ENCODE measurements around the gene OAS3. TPM values are rescaled to one million over a fixed set of nuclear protein-coding genes. Genes with fewer than 3 reads are reported as not detected.
A peak's percentile ranks its signal among the peaks of the same experiment; 100 is the strongest.

The OAS3 gene
- total and polyA plus RNA-seq, 4 donors: 3.8 to 9.5 (median 5.4) TPM

DNA sequence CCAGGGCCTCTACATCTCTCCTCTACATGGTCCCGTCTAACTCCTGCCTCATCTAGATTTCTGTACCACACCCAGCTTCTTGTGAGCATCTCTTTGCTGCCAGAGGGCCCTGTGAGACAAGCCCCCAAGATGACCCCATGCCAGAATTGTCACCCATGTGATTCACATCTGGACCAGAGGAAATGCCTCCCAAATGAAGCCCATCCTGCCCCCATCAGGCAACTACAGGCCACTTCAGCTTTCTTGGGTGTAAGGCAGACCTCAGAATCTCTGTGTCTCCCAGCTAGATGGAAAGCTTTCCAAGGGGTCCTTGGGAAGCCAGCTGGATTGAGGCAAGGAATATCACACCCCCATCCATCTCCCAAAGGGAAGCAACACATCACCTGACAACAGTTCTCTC is 9.3 kb upstream of the OAS3 start:
- H3K36me3 ChIP-seq (ENCODE audit: control insufficient read depth in 4 of 4, insufficient read depth in 3 of 4, low read depth in 1 of 4, low read length in 3 of 4): no peaks in the 10 kb centered on the region
- no peak overlapping the region for H3K4me3 ChIP-seq (ENCODE audit: low read depth in 1 of 3, low read length in 3 of 3)
- H3K27me3 ChIP-seq (ENCODE audit: control insufficient read depth in 4 of 4, insufficient read depth in 4 of 4, low read length in 3 of 4): no peaks in the 10 kb centered on the region
- no peak overlapping the region for H3K9ac ChIP-seq (ENCODE audit: low read depth in 1 of 2, low read length in 2 of 2)
- no peak for DNase-seq (ENCODE audit: low spot score)
- TF ChIP-seq RAD21 (IDR thresholded peaks at IDR 0.05): peak in 1 of 2 donors; percentile 28
- no peak for TF ChIP-seq TAF1 (conservative IDR thresholded peaks at IDR 0.05)
- no peak overlapping the region for H3K27ac ChIP-seq (ENCODE audit: low read depth in 1 of 2, low read length in 2 of 2)
- WGBS: 96% methylated on average over 1 of the region's 1 CpG
- peaks cover 3 to 9% (median 6%) of the 10 kb centered on the region in 4 donors for H3K4me1 ChIP-seq (ENCODE audit: control insufficient read depth in 4 of 4, insufficient read depth in 4 of 4, low read length in 3 of 4)
- no peaks in the 10 kb centered on the region for H3K9me3 ChIP-seq (ENCODE audit: control insufficient read depth in 4 of 4, low read length in 3 of 4)

DNA sequence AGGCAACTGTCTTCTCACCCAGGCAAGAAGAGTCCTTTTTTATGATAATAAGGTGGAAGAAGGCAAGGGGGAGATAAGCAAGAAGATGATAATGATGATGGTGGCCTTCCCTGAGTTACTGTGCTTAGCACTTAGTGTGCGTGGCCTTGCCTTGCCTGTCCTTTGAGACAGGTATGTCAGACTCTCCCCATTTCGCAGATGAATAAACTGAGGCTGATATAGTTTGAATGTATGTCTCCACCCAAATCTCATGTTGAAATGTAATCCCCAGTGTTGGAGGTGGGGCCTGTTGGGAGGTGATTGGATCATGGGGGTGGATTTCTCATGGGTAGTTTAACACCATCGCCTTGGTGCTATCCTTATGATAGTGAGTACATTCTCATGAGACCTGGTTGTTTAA is 8.6 kb upstream of the OAS3 start:
- Histone ChIP-seq H3K9me3 (ENCODE audit: control insufficient read depth in 4 of 4, low read length in 3 of 4) (no peaks in the 10 kb centered on the region), H3K9ac (ENCODE audit: low read depth in 1 of 2, low read length in 2 of 2) (no peak overlapping the region), H3K36me3 (ENCODE audit: control insufficient read depth in 4 of 4, insufficient read depth in 3 of 4, low read depth in 1 of 4, low read length in 3 of 4) (no peaks in the 10 kb centered on the region), H3K4me3 (ENCODE audit: low read depth in 1 of 3, low read length in 3 of 3) (no peak overlapping the region), H3K27ac (ENCODE audit: low read depth in 1 of 2, low read length in 2 of 2) (no peak overlapping the region), H3K4me1 (ENCODE audit: control insufficient read depth in 4 of 4, insufficient read depth in 4 of 4, low read length in 3 of 4) (peaks cover 2 to 5% (median 5%) of the 10 kb centered on the region in 4 donors), H3K27me3 (ENCODE audit: control insufficient read depth in 4 of 4, insufficient read depth in 4 of 4, low read length in 3 of 4) (no peaks in the 10 kb centered on the region)
- WGBS: 96% methylated on average over 3 of the region's 3 CpGs
- TF ChIP-seq RXRA (IDR thresholded peaks at IDR 0.05) (no peak), FOXA1 (IDR thresholded peaks at IDR 0.05) (no peak), JUND (IDR thresholded peaks at IDR 0.05) (no peak), HNF4A (conservative IDR thresholded peaks at IDR 0.05) (no peak), TAF1 (conservative IDR thresholded peaks at IDR 0.05) (no peak), RAD21 (IDR thresholded peaks at IDR 0.05) (no peak), EGR1 (IDR thresholded peaks at IDR 0.05; ENCODE audit: low read depth in 2 of 2) (no peak), HNF4G (IDR thresholded peaks at IDR 0.05) (no peak)
- TF ChIP-seq, protein P1, sequence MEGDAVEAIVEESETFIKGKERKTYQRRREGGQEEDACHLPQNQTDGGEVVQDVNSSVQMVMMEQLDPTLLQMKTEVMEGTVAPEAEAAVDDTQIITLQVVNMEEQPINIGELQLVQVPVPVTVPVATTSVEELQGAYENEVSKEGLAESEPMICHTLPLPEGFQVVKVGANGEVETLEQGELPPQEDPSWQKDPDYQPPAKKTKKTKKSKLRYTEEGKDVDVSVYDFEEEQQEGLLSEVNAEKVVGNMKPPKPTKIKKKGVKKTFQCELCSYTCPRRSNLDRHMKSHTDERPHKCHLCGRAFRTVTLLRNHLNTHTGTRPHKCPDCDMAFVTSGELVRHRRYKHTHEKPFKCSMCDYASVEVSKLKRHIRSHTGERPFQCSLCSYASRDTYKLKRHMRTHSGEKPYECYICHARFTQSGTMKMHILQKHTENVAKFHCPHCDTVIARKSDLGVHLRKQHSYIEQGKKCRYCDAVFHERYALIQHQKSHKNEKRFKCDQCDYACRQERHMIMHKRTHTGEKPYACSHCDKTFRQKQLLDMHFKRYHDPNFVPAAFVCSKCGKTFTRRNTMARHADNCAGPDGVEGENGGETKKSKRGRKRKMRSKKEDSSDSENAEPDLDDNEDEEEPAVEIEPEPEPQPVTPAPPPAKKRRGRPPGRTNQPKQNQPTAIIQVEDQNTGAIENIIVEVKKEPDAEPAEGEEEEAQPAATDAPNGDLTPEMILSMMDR (IDR thresholded peaks at IDR 0.05; ENCODE audit: low read depth, low read length, missing input control): no peak
- TF ChIP-seq, protein P2, sequence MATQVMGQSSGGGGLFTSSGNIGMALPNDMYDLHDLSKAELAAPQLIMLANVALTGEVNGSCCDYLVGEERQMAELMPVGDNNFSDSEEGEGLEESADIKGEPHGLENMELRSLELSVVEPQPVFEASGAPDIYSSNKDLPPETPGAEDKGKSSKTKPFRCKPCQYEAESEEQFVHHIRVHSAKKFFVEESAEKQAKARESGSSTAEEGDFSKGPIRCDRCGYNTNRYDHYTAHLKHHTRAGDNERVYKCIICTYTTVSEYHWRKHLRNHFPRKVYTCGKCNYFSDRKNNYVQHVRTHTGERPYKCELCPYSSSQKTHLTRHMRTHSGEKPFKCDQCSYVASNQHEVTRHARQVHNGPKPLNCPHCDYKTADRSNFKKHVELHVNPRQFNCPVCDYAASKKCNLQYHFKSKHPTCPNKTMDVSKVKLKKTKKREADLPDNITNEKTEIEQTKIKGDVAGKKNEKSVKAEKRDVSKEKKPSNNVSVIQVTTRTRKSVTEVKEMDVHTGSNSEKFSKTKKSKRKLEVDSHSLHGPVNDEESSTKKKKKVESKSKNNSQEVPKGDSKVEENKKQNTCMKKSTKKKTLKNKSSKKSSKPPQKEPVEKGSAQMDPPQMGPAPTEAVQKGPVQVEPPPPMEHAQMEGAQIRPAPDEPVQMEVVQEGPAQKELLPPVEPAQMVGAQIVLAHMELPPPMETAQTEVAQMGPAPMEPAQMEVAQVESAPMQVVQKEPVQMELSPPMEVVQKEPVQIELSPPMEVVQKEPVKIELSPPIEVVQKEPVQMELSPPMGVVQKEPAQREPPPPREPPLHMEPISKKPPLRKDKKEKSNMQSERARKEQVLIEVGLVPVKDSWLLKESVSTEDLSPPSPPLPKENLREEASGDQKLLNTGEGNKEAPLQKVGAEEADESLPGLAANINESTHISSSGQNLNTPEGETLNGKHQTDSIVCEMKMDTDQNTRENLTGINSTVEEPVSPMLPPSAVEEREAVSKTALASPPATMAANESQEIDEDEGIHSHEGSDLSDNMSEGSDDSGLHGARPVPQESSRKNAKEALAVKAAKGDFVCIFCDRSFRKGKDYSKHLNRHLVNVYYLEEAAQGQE (IDR thresholded peaks at IDR 0.05): no peak
- TF ChIP-seq, protein P3, sequence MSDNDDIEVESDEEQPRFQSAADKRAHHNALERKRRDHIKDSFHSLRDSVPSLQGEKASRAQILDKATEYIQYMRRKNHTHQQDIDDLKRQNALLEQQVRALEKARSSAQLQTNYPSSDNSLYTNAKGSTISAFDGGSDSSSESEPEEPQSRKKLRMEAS (IDR thresholded peaks at IDR 0.05): no peak
- DNase-seq (ENCODE audit: low spot score): no peak

DNA sequence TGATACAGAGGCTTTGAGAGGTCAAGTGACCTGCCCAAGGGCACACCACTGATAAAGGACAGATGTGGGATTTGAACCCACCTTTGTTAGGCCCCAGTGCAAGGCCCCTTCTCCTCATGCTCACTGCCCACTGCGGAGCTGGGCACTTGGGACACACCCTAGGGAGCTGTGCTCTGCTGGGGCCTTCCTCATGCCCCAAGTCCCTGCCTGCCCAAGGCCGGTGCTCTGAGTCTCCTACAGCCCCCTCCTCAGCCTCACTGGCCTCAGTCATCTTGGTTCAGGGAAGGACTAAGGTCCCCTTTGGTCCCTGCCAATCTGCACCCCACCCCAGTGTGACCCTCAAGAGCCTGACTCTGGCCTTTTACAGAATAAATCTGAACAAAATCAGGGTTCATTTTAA is 7.9 kb upstream of the OAS3 start:
- peaks cover under 1 to 3% (median under 1%) of the 10 kb centered on the region in 4 donors for H3K4me1 ChIP-seq (ENCODE audit: control insufficient read depth in 4 of 4, insufficient read depth in 4 of 4, low read length in 3 of 4)
- H3K9me3 ChIP-seq (ENCODE audit: control insufficient read depth in 4 of 4, low read length in 3 of 4): no peaks in the 10 kb centered on the region
- no peak overlapping the region for H3K9ac ChIP-seq (ENCODE audit: low read depth in 1 of 2, low read length in 2 of 2)
- DNase-seq (ENCODE audit: low spot score): no peak
- H3K27ac ChIP-seq (ENCODE audit: low read depth in 1 of 2, low read length in 2 of 2): no peak overlapping the region
- 97% methylated on average over 2 of the region's 2 CpGs for WGBS
- H3K4me3 ChIP-seq (ENCODE audit: low read depth in 1 of 3, low read length in 3 of 3): no peak overlapping the region
- no peaks in the 10 kb centered on the region for H3K36me3 ChIP-seq (ENCODE audit: control insufficient read depth in 4 of 4, insufficient read depth in 3 of 4, low read depth in 1 of 4, low read length in 3 of 4)
- H3K27me3 ChIP-seq (ENCODE audit: control insufficient read depth in 4 of 4, insufficient read depth in 4 of 4, low read length in 3 of 4): no peaks in the 10 kb centered on the region
- TF ChIP-seq, protein P3 (IDR thresholded peaks at IDR 0.05): no peak
- no peak for TF ChIP-seq YY1 (IDR thresholded peaks at IDR 0.05)
- TF ChIP-seq, protein P4, sequence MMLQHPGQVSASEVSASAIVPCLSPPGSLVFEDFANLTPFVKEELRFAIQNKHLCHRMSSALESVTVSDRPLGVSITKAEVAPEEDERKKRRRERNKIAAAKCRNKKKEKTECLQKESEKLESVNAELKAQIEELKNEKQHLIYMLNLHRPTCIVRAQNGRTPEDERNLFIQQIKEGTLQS (IDR thresholded peaks at IDR 0.05): no peak
- no peak for TF ChIP-seq NR2F2 (IDR thresholded peaks at IDR 0.05)
- TF ChIP-seq, protein P1 (IDR thresholded peaks at IDR 0.05; ENCODE audit: low read depth, low read length, missing input control): no peak
- no peak for TF ChIP-seq FOXA2 (IDR thresholded peaks at IDR 0.05)
- TF ChIP-seq JUND (IDR thresholded peaks at IDR 0.05): no peak
